ENCODE measurements around the gene UBXN7. TPM values are rescaled to one million over a fixed set of nuclear protein-coding genes. Genes with fewer than 3 reads are reported as not detected.
"Not testable (repeated sequence)": the region's sequence is repeated elsewhere in the genome, so short reads cannot be mapped to it uniquely, and the experiment has no call there.

The UBXN7 gene
- polyA plus RNA-seq, 1 donor from 2014 or later, result 19.6 TPM

- Histone ChIP-seq H4K20me1 (ENCODE audit: insufficient read depth) (no peaks in the 10 kb centered on the region), H3K4me2 (ENCODE audit: low read length) (no peak overlapping the region), H3K27ac (ENCODE audit: low read length) (no peak overlapping the region), H2AFZ (ENCODE audit: low read depth, low read length) (no peak overlapping the region), H3K79me2 (replicated peaks; ENCODE audit: insufficient read depth, low read length) (no peaks in the 10 kb centered on the region), H3K9me2 (ENCODE audit: insufficient read depth, low read length) (no peaks in the 10 kb centered on the region), H3K9me3 (ENCODE audit: low read length) (no peaks in the 10 kb centered on the region), H3K27me3 (ENCODE audit: insufficient read depth, low read depth, low read length) (no peaks in the 10 kb centered on the region), H3K9ac (ENCODE audit: low read length) (no peak overlapping the region), H3K36me3 (ENCODE audit: insufficient read depth, low read length) (peaks cover 17% of the 10 kb centered on the region), H3F3A (ENCODE audit: insufficient read depth, low read length, poor library complexity, severe bottlenecking) (no peaks in the 10 kb centered on the region), H3K4me3 (ENCODE audit: low read length) (no peak overlapping the region)
- TF ChIP-seq SMC3 (conservative IDR thresholded peaks at IDR 0.05; ENCODE audit: poor library complexity), result no peak
- TF ChIP-seq, protein P1, sequence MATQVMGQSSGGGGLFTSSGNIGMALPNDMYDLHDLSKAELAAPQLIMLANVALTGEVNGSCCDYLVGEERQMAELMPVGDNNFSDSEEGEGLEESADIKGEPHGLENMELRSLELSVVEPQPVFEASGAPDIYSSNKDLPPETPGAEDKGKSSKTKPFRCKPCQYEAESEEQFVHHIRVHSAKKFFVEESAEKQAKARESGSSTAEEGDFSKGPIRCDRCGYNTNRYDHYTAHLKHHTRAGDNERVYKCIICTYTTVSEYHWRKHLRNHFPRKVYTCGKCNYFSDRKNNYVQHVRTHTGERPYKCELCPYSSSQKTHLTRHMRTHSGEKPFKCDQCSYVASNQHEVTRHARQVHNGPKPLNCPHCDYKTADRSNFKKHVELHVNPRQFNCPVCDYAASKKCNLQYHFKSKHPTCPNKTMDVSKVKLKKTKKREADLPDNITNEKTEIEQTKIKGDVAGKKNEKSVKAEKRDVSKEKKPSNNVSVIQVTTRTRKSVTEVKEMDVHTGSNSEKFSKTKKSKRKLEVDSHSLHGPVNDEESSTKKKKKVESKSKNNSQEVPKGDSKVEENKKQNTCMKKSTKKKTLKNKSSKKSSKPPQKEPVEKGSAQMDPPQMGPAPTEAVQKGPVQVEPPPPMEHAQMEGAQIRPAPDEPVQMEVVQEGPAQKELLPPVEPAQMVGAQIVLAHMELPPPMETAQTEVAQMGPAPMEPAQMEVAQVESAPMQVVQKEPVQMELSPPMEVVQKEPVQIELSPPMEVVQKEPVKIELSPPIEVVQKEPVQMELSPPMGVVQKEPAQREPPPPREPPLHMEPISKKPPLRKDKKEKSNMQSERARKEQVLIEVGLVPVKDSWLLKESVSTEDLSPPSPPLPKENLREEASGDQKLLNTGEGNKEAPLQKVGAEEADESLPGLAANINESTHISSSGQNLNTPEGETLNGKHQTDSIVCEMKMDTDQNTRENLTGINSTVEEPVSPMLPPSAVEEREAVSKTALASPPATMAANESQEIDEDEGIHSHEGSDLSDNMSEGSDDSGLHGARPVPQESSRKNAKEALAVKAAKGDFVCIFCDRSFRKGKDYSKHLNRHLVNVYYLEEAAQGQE (IDR thresholded peaks at IDR 0.05; ENCODE audit: borderline replicate concordance), result no peak
- TF ChIP-seq RAD21 (conservative IDR thresholded peaks at IDR 0.05), result no peak
- no peak for TF ChIP-seq EZH2 (IDR thresholded peaks at IDR 0.05; ENCODE audit: borderline replicate concordance, insufficient read depth, low read length, poor library complexity, severe bottlenecking)
- no peak for TF ChIP-seq EP300 (conservative IDR thresholded peaks at IDR 0.05; ENCODE audit: poor library complexity, severe bottlenecking)
- TF ChIP-seq MXI1 (conservative IDR thresholded peaks at IDR 0.05; ENCODE audit: poor library complexity, severe bottlenecking), result no peak
- TF ChIP-seq, protein P2, sequence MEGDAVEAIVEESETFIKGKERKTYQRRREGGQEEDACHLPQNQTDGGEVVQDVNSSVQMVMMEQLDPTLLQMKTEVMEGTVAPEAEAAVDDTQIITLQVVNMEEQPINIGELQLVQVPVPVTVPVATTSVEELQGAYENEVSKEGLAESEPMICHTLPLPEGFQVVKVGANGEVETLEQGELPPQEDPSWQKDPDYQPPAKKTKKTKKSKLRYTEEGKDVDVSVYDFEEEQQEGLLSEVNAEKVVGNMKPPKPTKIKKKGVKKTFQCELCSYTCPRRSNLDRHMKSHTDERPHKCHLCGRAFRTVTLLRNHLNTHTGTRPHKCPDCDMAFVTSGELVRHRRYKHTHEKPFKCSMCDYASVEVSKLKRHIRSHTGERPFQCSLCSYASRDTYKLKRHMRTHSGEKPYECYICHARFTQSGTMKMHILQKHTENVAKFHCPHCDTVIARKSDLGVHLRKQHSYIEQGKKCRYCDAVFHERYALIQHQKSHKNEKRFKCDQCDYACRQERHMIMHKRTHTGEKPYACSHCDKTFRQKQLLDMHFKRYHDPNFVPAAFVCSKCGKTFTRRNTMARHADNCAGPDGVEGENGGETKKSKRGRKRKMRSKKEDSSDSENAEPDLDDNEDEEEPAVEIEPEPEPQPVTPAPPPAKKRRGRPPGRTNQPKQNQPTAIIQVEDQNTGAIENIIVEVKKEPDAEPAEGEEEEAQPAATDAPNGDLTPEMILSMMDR (IDR thresholded peaks at IDR 0.05; ENCODE audit: poor library complexity, severe bottlenecking), result no peak
- no peak for TF ChIP-seq POLR2AphosphoS5 (IDR thresholded peaks at IDR 0.05)
Observed at GRCh38 chr3:196388956-196389355, 43.3 kb downstream of the UBXN7 start.

DNA sequence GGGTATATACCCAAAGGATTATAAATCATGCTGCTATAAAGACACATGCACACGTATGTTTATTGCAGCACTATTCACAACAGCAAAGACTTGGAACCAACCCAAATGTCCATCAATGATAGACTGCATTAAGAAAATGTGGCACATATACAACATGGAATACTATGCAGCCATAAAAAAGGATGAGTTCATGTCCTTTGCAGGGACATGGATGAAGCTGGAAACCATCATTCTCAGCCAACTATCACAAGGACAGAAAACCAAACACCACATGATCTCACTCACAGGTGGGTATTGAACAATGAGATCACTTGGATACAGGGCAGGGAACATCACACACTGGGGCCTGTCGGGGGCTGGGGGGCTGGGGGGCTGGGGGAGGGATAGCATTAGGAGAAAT, 44.3 kb downstream of the UBXN7 start:
- not testable (repeated sequence) for H3K27me3 ChIP-seq (ENCODE audit: insufficient read depth, low read depth, low read length); H3K9ac ChIP-seq (ENCODE audit: low read length); H3K27ac ChIP-seq (ENCODE audit: low read length); H3K9me3 ChIP-seq (ENCODE audit: low read length); H3K4me2 ChIP-seq (ENCODE audit: low read length); H2AFZ ChIP-seq (ENCODE audit: low read depth, low read length); H3K9me2 ChIP-seq (ENCODE audit: insufficient read depth, low read length); H3F3A ChIP-seq (ENCODE audit: insufficient read depth, low read length, poor library complexity, severe bottlenecking); H4K20me1 ChIP-seq (ENCODE audit: insufficient read depth); H3K79me2 ChIP-seq (replicated peaks; ENCODE audit: insufficient read depth, low read length); H3K4me3 ChIP-seq (ENCODE audit: low read length)
- H3K36me3 ChIP-seq (ENCODE audit: insufficient read depth, low read length), result peaks cover 17% of the 10 kb centered on the region

GRCh38 chr3:196386797-196387196, 45.4 kb downstream of the UBXN7 start:
- H3F3A ChIP-seq (ENCODE audit: insufficient read depth, low read length, poor library complexity, severe bottlenecking); H3K4me3 ChIP-seq (ENCODE audit: low read length); H3K27me3 ChIP-seq (ENCODE audit: insufficient read depth, low read depth, low read length); H3K27ac ChIP-seq (ENCODE audit: low read length); H3K9ac ChIP-seq (ENCODE audit: low read length); H3K4me2 ChIP-seq (ENCODE audit: low read length); H3K79me2 ChIP-seq (replicated peaks; ENCODE audit: insufficient read depth, low read length); H3K9me3 ChIP-seq (ENCODE audit: low read length); H3K9me2 ChIP-seq (ENCODE audit: insufficient read depth, low read length); H2AFZ ChIP-seq (ENCODE audit: low read depth, low read length); H4K20me1 ChIP-seq (ENCODE audit: insufficient read depth): not testable (repeated sequence)
- H3K36me3 ChIP-seq (ENCODE audit: insufficient read depth, low read length), result peaks cover 17% of the 10 kb centered on the region

- not testable (repeated sequence) for H3K4me3 ChIP-seq (ENCODE audit: low read length); H3K27ac ChIP-seq (ENCODE audit: low read length); H3K9me2 ChIP-seq (ENCODE audit: insufficient read depth, low read length); H3K9me3 ChIP-seq (ENCODE audit: low read length); H2AFZ ChIP-seq (ENCODE audit: low read depth, low read length); H3K9ac ChIP-seq (ENCODE audit: low read length); H3K79me2 ChIP-seq (replicated peaks; ENCODE audit: insufficient read depth, low read length); H4K20me1 ChIP-seq (ENCODE audit: insufficient read depth); H3F3A ChIP-seq (ENCODE audit: insufficient read depth, low read length, poor library complexity, severe bottlenecking); H3K4me2 ChIP-seq (ENCODE audit: low read length); H3K27me3 ChIP-seq (ENCODE audit: insufficient read depth, low read depth, low read length)
- peaks cover 17% of the 10 kb centered on the region for H3K36me3 ChIP-seq (ENCODE audit: insufficient read depth, low read length)
Observed at GRCh38 chr3:196386034-196386433, 46.2 kb downstream of the UBXN7 start.

- peaks cover 17% of the 10 kb centered on the region for H3K36me3 ChIP-seq (ENCODE audit: insufficient read depth, low read length)
- H3F3A ChIP-seq (ENCODE audit: insufficient read depth, low read length, poor library complexity, severe bottlenecking); H3K27me3 ChIP-seq (ENCODE audit: insufficient read depth, low read depth, low read length); H2AFZ ChIP-seq (ENCODE audit: low read depth, low read length); H3K27ac ChIP-seq (ENCODE audit: low read length); H3K4me2 ChIP-seq (ENCODE audit: low read length); H3K9ac ChIP-seq (ENCODE audit: low read length); H3K9me2 ChIP-seq (ENCODE audit: insufficient read depth, low read length); H3K79me2 ChIP-seq (replicated peaks; ENCODE audit: insufficient read depth, low read length); H3K4me3 ChIP-seq (ENCODE audit: low read length); H4K20me1 ChIP-seq (ENCODE audit: insufficient read depth); H3K9me3 ChIP-seq (ENCODE audit: low read length): not testable (repeated sequence)
Observed at GRCh38 chr3:196385446-196385845, 46.8 kb downstream of the UBXN7 start.
